Stimulated activated CD8-positive, alpha-beta memory T cell treated with anti-CD3 and anti-CD28 coated beads, Interleukin-7, amount 100 ng/mL, for 24 hours (primary cell): Measurements from ENCODE around the gene TSC22D4.
"Not testable (repeated sequence)": the region's sequence is repeated elsewhere in the genome, so short reads cannot be mapped to it uniquely, and the experiment has no call there.

Experiments
- DNase-seq: peaks from one replicate; pipeline ENCODE4 v3.0.0-alpha.2; 2020; ENCODE audit warnings: low read depth

Gene TSC22D4

DNA sequence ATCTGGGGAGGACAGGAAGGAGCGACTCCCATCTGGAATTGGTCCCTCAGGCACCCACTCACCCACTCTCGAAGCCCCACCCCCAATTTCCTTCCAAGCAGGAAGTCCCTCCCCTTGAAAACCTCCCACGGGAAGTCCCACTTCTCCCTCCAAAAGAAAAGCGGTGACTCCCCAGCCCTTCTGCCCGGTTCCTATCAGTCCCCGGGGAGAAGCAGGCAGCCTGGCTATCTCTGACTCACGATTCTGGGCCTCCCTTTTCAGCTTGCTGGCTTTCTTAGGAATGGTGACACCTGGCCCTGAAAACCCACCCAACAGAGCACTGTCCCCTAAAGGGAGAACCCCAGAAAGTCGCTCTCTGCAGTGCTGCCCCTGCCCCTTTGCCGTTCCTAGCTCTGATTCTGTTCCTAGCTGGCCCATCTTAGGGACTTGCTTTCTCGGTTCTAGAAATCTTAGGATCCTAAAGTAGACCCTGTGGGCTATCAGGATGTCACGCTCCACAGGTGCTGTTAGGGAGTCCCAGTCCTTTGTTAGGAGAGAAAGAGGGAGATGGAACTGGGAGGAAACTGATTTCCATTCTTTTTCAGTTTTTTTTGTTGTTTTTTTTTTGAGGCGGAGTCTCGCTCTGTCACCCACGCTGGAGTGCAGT is 6.0 kb downstream of the TSC22D4 start:
- DNase-seq = no peak

DNA sequence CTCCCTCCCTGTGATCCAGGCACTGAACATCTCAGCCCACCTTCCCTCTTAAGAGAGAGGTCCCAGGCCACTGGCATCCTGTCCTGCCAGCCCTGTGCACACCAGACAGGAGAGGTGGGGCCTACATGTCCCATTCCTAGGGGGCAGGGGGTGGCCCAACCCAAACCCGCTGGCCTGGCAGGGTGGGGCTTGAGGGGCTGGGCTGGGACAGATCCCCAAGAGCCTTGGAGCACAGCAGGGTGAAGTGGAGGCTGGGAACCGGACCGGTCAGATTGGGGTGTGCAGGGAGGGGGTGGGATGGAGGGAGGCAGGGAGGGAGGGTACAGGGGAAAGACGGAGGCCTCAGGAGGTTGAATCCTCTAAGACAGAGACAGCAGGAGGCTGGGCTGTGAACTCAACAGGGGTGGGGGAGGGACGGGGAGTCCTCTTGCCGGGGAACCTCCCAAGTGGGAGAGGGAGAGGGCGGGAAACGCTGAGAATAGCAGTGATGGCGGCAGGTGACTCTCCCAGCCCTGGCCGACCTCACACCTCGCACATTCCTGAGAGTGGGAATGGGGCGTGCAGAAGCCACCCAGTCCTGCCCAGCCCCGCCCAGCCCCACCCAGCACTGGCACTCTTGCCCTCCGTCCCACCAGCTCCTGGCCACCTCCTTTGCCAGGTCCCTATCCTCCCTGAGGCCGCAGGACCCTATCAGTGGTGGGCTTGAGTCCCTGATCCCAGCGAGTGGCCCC is 6.7 kb downstream of the TSC22D4 start:
- no peak for DNase-seq

DNA sequence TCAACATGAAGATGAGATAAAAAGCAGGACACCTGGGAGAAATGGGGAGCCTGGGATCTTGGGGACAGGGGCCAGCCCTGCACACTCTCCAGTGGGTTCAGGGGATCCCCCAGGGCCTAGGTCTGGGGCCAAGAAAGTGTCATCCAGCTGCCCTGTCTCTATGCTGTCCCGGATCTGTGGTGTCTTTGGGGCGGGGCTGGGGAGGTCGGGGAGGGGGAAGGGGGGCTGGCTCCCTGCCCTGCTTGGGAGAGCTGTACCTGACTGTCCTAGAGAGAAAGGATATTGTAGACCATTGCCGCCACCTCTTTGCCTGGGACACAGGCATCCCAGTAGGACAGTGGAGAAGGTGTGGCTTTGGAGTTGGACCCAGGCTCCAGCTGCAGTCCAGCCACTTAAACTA is 8.0 kb downstream of the TSC22D4 start:
- no peak for DNase-seq

DNA sequence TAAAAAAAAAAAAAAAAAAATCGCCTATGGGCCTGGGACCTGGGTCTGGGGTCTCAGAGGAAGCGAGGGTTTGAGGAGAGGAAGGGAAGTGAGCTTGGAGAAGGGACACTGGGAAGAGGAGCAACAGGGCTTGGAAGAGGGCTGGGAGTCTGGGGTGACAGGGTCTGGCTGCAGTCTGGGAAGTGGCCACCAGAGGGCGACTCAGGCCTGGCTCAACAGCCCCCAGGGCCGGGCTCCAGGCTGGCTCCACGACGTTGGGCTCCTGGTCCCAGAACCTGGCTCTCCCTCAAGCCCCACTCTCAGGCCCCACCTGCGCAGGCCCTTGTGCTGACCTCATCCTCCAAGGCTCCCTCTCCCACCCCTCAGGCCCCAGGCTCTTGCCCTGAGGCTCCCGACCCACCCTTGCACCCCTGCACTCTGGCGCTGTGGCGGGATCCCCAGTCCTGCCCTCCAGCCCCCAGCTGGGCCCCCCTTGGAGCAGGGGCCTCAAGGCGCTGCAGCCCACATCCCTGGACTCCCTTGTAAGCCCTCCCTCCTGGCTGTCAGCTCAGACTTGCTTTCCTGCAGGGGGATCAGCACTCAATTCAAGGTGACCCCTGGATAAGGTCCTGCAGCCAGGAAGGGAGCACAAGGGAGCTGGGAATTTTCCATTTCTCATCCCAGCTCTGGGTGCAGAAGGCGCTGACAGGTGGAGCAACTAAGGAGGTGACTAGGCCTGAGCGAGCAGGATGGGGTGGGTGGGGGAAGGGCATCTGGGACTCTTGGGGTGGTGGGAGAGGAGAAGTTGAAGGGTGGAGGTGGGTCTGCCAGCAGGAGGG is 9.6 kb downstream of the TSC22D4 start:
- peak; percentile 76 for DNase-seq

DNA sequence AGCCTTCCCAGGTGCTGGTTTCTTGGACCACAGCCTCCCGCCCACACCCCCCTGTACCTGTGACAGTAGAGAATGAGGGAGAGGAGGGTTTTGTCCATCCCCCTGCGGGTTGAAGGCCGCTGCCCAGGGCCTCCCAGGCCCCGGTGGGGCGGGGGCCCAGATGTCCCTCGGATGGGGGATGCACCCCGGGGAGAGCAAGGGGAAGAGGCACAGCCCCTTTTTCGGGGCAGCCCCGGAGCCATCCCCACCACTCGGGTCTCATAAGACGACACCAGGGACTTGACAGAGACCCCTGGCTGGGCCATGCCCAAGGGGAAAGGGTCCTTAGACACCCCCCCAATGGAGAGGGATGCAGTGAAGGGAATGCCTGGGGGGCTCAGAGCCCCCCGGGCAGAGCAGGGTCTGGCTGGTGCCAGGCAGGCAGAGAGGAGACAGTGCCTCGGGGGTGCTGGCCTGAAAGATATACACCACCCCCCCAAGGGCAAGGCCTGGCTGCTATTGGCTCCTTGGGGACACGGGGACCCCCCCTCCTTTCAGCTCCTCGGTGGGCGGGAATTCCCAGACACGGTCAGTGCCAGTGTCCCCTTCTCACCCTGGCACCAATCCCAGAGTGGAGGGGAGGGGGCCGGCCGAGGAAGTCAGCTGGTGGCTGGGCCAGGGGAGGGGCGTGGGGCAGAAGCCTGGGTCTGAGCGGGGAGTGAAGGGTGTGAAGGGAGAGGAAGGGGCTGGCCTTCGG is 11.2 kb downstream of the TSC22D4 start:
- DNase-seq = no peak

DNA sequence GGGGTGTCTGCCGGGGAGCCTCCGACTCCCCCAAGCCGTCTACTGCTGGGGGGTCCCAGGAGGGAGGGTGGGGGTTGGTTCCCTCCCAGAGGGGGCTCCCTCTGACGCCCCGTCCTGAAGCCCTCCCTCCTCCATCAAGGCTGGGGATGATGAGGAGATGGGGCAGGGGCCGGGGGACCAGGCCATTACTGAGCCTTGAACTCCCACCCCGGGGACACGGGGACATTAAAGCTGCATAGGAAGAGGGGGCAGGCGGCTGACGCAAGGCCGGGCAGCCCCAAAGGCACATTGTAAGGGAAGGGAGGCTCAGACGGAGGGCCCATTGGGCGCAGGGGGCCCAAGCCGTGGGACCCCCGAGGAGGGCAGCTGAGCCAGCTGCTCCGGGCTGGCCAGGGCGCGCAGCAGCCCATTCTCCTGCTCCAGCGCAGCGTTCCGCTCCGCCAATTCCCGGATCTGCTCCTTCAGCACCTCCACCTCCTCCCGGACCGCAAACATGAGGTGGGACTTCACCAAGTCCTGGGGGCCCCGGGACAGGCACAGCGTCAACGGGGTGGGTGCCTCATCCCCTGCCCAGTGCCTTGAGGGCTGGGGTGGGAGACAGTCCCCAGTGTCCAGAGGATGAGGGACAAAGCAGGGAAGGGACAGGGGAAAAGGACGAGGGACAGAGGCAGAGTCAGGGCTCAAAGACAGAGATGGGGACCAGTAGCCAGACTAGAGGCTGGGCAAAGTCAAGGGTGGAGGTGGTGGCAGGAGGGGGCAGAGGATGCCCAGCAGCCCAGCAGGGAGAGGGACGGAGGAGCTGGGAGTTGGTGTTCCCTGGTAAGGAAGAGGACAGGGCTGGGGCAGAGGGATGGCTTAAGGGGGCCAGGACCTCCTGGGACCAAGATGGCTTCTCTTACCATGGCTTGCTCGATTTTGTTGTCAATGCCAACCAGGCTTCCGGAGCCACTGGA is 12.1 kb downstream of the TSC22D4 start:
- DNase-seq = no peak

DNA sequence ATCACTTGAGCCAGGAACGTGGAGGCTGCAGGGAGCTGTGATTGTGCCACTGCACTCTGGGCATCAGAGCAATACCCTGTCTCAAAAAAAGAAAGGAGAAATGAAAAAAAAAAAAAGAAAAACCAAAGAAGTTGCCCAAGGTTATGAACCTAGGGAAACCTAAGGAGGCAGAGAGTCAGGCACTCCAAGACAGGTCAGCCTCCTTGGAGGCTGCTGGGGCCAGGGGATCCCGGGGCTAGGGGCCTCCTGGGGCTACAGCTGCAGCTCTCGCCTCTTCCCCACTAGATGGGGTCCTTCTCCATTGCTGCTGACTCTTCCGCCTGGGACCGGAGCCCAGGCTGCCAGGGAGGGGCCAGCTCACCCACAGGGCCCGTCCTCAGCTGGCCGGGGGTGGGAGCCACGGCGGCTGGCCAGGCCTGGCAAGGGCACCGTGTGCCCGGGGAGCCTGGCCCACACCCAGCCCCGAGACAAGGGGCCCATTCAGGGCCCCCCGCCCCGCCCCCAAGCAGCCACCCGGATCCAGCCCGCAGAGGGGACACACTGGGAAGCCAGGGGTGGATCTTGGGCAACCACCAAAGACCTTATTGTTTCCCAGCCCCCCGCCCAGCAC is 13.2 kb downstream of the TSC22D4 start:
- no peak for DNase-seq

DNA sequence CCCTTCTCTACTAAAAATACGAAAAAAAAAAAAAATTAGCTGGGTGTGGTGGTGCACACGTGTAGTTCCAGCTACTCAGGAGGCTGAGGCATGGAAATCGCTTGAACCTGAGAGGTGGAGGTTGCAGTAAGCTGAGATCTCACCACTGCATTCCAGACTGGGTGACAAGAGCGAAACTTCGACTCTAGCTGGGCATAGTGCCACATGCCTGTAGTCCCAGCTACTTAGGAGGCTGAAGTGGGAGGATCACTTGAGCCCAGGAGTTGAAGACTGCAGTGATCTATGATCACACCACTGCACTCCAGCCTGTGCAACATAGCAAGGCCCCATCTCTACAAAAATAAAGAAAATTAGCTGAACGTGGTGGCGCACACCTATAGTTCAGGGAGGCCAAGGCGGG is 13.7 kb downstream of the TSC22D4 start:
- no peak for DNase-seq

DNA sequence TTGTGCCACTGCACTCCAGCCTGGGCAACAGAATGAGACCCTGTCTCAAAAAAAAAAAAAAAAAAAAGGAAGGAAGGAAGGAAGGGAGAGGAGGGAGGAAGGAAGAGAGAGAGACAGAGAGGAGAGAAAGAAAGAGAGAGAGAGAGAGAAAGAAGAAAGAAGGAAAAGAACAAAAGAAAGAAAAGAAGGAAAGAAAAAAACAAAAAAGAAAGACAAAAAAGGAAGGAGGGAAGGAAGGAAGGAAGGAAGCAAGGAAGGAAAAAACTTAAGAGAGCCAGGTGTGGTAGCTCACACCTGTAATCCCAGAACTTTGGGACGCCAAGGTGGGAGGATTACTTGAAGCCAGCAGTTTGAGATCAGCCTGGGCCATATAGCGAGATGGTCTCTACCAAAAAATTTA is 14.2 kb downstream of the TSC22D4 start:
- no peak for DNase-seq

DNA sequence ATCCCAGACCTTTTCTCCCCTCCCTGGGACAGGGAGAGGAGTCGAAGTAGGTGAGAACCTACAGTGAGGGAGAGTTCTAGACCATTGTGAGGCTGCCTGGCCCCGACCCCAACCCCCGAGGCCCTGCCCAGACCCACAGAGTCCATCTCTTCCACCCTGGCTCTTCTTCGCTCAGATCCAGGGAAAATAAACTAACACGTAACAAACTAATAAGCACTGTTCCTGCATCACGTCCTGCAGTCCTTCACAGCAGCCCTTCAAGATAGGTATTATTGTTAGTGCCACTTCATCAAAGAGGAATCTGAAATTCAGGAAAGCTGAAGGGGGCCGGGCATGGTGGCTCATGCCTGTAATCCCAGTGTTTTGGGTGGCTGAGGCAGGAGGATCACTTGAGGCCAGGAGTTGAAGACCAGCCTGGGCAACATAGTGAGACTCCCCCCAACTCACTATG is 14.8 kb downstream of the TSC22D4 start, which contains the start of gene SPACDR:
Gene SPACDR (minus strand): TSS at position 51 of the 451 bp plus-strand sequence. CDS start 235 bp downstream, outside the sequence.
- no peak for DNase-seq

DNA sequence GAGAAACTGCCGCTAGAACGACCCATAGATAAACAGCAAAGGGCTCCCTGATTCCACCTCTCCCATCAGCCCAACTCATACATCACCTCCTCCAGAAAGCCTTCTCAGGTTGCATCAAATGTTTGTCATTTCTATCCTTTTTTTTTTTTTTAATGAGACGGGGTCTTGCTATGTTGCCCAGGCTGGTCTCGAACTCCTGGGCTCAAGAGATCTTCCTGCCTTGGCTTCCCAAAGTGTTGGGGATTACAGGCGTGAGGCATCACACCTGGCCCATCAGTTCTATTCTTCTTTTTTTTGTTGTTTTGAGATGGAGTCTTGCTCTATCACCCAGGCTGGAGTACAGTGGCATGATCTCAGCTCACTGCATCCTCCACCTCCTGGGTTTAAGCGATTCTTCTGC is 22.0 kb downstream of the TSC22D4 start:
- DNase-seq = no peak

DNA sequence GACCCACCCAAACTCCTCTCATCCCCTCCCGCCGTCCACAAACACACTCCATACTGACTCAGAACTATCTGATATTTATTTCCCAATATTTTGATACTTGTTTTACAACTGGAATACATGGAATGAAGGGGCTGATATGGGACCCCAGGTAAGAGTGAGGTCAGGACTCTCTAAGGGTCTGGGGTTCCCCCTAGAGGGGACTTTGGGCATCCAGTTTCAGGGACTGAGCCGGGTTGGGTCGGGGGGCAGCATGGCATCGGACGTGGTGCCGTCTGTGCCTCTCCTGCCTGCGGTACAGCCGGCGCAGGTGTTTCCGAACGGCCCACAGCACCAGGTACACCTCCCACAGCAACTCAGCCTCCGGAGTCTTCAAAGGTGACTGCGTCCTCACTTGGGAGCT is 22.5 kb downstream of the TSC22D4 start:
- DNase-seq = no peak

DNA sequence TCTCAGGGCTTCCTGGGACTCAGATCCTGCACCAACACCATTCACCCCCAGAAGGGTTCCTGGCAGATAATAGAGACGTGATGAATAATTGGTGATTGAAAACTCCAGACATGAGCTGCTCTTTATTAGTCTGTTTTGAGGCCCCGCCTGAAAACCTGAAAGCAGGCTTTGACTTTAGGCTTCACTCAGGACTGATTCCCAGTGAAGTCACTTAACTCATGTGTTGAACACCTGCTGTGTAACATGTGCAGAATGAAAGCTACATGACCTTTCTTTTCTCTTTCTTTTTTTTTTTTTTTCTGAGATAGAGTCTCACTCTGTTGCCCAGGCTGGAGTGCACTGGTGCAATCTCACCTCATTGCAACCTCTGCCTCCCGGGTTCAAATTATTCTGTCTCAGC is 23.8 kb downstream of the TSC22D4 start:
- no peak for DNase-seq

DNA sequence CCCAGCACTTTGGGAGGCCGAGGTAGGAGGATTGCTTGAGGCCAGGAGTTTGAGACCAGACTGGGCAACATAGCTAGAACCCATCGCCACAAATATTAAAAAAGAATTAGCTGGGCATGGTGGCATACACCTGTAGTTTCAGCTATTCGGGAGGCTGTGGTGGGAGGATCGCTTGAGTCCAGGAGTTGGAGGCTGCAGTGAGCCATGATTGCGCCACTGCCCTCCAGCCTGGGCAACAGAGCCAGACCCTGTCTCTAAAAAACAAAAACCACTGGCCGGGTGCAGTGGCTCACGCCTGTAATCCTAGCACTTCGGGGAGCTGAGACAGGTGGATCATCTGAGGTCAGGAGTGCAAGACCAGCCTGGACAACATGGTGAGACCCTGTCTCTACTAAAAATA is 25.2 kb downstream of the TSC22D4 start:
- not testable (repeated sequence) for DNase-seq

DNA sequence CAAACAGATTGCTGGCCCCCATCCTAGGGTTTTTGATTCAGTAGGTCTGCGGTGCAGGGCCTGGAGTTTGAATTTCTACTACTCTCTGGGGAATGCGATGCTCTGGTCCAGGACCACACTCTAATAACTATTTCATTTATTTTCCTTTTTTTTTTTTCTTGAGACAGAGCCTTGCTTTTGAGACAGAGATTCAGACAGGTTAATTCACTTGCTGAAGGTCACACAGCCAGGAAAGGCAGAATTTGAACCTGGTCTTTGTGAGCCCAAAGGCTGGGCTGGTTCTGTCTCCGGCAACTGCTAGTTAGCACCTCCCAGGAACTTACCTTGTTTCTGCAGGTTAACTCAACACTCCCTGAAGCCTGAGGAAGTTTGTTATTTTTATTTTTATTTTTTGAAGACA is 26.5 kb downstream of the TSC22D4 start:
- no peak for DNase-seq

DNA sequence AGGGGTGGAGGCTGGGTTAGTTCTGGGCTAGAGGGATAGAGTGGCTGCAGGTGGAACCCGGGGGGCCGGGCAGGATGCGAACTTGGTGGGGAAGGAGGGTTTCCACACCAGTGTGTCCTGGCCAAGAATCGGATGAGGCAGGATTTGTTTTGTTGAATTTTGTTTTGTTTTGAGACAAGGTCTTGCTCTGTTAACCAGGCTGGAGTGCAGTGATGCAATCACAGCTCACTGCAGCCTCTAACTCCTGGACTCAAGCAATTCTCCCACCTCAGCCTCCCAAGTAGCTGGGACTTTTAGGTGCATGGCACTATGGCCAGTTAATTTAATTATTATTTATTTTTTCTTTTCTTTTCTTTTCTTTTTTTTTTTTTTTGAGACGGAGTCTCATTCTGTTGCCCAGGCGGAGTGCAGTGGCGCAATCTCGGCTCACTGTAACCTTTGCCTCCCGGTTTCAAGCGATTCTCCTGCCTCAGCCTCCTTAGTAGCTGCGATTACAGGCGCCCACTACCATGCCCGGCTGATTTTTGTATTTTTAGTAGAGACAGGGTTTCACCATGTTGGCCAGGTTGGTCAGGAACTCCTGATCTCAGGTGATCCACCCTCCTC is 29.7 kb downstream of the TSC22D4 start:
- no peak for DNase-seq

DNA sequence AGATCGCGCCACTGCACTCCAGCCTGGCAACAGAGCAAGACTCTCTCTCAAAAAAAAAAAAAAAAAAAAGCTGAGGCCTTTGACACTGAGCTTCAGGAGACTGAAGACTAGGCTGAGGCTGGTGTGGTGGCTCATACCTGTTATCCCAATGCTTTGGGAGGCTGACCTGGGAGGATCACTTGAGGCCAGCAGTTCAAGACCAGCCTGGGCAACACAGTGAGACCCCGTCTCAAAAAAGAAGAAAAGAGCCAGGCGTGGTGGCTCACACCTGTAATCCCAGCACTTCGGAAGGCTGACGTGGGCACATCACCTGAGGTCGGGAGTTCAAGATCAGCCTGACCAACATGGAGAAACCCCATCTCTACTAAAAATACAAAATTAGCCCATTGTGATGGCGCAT is 31.7 kb downstream of the TSC22D4 start:
- not testable (repeated sequence) for DNase-seq

DNA sequence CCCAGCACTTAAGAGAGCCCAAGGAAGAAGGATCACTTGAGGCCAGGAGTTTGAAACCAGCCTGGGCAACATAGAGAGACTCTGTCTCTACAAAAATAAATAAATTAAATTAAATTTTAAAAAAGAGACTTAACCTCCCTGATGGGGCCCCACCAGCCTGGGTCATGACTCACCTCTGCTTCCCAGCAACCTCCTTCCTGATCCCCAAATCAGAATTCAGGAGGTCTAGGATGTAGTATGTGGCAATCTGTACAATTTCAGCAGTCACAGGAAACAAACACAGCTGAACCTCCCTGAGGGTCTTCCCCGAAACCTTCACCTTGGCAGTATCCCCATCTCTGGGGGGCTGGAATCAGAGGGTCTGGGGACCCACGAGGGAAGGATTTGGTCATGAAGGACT is 33.0 kb downstream of the TSC22D4 start:
- no peak for DNase-seq

DNA sequence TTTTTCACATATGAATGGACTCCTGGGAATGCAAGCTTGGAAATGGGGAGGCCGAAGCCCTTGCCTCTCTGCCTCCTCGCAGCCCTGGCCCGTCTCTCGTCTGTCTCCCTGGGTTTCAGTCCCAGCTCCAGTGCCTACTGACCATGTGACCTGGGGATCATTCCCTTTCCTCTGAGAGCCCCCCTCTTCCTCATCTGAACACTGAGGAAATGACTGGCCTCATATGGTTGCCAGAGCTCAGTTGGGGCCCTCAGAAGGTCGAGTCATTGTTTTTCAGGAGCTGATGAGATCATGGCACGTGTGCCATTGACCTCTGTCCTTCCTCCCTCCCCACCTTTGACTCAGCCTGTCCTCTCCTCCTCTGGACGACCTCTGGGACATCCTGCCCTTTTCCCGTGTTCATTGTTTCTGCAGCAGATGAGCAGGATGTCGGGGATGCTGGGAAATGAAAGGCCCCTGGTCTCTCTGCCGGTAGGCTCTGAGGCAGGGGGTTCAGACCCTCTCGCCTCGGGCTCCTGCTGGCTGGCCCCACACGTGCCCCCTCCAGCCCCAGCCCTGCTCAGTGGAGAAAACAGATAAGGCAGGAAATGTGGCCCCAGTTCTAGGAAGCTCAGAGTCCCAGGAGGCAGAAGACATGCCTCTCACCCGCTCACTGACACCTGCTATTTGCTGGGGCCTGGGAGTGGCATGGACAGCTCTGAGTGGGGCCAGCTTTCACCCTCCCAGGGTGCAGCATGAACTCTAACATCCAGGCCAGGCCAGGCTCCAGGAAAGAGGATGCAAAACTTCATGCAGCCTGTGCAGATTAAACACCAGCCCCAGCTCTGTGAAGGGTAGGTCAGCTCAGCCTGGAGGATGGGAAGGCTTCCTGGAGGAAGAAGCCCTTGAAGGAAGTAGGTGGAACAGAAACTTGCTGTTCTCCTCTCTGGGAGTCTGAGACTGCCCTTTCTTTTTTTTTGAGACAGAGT is 34.4 kb downstream of the TSC22D4 start:
- DNase-seq = no peak
